ENCODE results near the gene CDC14B.

- TF ChIP-seq CTCF (IDR thresholded peaks at IDR 0.05; ENCODE audit: insufficient read depth, low read length, poor library complexity, severe bottlenecking) = no peak
- no peak for TF ChIP-seq EZH2phosphoT487 (conservative IDR thresholded peaks at IDR 0.05; ENCODE audit: low read length)
These were observed 127.6 kb downstream of the CDC14B start for GRCh38 chr9:96491880-96492525.
